NB4 (cell line): ENCODE results near the gene C4orf54.
A peak's percentile ranks its signal among the peaks of the same experiment; 100 is the strongest.

Experiments used
- DNase-seq: peaks from one replicate; pipeline ENCODE4 v3.0.0; 2010; ENCODE audit warnings: low read depth
- H3K4me3 ChIP-seq: one replicate; pipeline ENCODE4 v1.5.1; 2011; ENCODE audit warnings: mild to moderate bottlenecking, low read depth, low read length, moderate library complexity
- CTCF ChIP-seq: IDR thresholded peaks from one replicate; pipeline ENCODE4 v1.5.1; 2012; ENCODE audit warnings: low read depth, low read length
- MAX ChIP-seq: IDR thresholded peaks from 2 replicates; pipeline ENCODE4 v1.6.1; 2011; ENCODE audit warnings: low read depth, low read length
- MYC ChIP-seq: IDR thresholded peaks from 2 replicates; pipeline ENCODE4 v1.6.1; 2011; ENCODE audit warnings: low read depth, low read length
- POLR2A ChIP-seq: IDR thresholded peaks from 2 replicates; pipeline ENCODE4 v1.6.1; 2011; ENCODE audit warnings: mild to moderate bottlenecking; ENCODE audit not compliant: insufficient read length; ENCODE audit errors: extremely low read depth

C4orf54 gene

GRCh38 chr4:99645638-99646037, 12.0 kb downstream of the C4orf54 start:
- peak; percentile 7 for DNase-seq
- no peak overlapping the region for H3K4me3 ChIP-seq

GRCh38 chr4:99645036-99645435, 12.6 kb downstream of the C4orf54 start:
- DNase-seq, result no peak
- TF ChIP-seq CTCF (no peak), POLR2A (no peak), MYC (no peak), MAX (no peak)
- no peak overlapping the region for H3K4me3 ChIP-seq

More at GRCh38 chr4:99645638-99646037, 12.0 kb downstream of the C4orf54 start:
- TF ChIP-seq POLR2A (no peak), MAX (no peak), CTCF (no peak)

- no peak overlapping the region for H3K4me3 ChIP-seq
- TF ChIP-seq MAX (no peak), MYC (no peak), CTCF (no peak), POLR2A (no peak)
- no peak for DNase-seq
These were observed 13.2 kb downstream of the C4orf54 start for GRCh38 chr4:99644453-99644852.

- TF ChIP-seq MYC, result no peak
- no peak for TF ChIP-seq CTCF
- TF ChIP-seq MAX, result no peak
- no peak for TF ChIP-seq POLR2A
- DNase-seq, result no peak
- no peak overlapping the region for H3K4me3 ChIP-seq
These were observed 14.7 kb downstream of the C4orf54 start for GRCh38 chr4:99642725-99643489.

GRCh38 chr4:99640676-99641075, 17.0 kb downstream of the C4orf54 start:
- DNase-seq, result no peak
- TF ChIP-seq MAX (no peak), CTCF (no peak), POLR2A (no peak), MYC (no peak)
- H3K4me3 ChIP-seq, result no peak overlapping the region
